Fibroblast of skin of back (primary cell): ENCODE results near the gene PEX11B. TPM values are rescaled to one million over a fixed set of nuclear protein-coding genes. Genes with fewer than 3 reads are reported as not detected.

Source experiments
- DNase-seq: peaks from one replicate; pipeline ENCODE4 v3.0.0-alpha.2; 2013
- polyA plus RNA-seq, 2 experiments: library from polyadenylated mRNA; unstranded; fragments of 120-200 nt; gene quantifications; one replicate each; pipeline ENCODE4 v1.2.1, GENCODE V29; 2013; ENCODE audit not compliant: insufficient read length in 2 of 2

Gene PEX11B, protein sequence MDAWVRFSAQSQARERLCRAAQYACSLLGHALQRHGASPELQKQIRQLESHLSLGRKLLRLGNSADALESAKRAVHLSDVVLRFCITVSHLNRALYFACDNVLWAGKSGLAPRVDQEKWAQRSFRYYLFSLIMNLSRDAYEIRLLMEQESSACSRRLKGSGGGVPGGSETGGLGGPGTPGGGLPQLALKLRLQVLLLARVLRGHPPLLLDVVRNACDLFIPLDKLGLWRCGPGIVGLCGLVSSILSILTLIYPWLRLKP
- 25.0 TPM for polyA plus RNA-seq (2013, experiment 1 of 2; ENCODE audit: insufficient read length)
- polyA plus RNA-seq (2013, experiment 2 of 2; ENCODE audit: insufficient read length): 25.8 TPM

DNA sequence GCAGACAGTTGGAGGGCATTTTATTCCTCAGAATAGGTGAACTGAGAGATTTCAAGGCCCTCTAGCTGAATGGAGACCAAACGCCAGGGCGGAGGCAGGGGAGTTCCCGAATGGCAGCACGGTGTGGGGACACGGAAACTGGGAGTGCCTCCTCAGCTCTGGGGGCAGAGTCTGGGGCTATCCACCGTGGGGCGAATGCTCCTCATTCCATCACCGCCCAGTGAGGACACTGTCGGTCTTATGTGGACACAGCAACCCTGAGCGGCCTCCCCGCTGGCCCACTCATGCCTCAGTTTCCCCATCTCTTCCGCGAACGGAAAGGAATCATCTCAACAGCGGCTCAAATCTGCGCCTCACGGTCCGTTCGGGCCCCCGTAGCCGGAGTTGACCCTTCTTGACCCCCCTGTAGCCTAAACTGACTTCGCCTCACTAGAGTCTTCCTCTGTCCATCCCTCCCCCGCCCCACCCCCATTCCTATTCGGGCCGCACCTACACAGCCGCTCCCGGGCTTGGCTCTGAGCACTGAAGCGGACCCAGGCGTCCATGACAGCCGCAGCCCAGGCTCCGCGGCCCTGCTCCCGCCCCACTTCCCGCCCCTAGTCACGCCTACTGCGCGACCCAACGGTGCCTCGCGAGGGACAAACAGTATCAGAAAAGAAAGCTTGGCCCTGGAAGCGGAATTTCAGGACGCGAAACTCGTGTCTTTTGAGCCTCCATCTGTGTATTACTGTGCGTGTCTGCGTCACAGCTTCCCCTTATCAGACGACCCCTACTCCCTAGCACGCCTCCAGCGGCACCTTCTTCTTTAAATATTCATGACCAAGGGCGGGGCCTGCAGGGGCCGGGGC, at the start of gene PEX11B:
TSS of gene PEX11B (minus strand) at position 574 of the 848 bp plus-strand sequence. CDS start at position 545, 29 bp downstream.
- DNase-seq: peak; percentile 90

DNA sequence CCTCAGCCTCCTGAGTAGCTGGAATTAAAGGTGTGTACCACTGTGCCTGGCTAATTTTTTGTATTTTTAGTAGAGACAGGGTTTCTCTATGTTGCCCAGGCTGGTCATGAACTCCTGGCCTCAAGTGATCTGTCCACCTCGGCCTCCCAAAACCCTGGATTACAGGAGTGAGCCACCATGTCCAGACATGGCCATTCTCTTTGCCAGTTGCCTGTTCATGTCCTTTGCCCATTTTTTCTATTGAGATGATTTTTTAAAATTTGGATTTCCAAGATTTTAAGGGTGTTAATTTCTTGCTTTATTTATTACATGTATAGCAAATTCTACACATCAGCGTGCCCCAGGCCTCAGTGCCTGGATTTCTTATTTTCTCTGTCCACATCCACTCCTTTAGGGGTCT, 48.8 kb upstream of the PEX11B start:
- no peak for DNase-seq

DNA sequence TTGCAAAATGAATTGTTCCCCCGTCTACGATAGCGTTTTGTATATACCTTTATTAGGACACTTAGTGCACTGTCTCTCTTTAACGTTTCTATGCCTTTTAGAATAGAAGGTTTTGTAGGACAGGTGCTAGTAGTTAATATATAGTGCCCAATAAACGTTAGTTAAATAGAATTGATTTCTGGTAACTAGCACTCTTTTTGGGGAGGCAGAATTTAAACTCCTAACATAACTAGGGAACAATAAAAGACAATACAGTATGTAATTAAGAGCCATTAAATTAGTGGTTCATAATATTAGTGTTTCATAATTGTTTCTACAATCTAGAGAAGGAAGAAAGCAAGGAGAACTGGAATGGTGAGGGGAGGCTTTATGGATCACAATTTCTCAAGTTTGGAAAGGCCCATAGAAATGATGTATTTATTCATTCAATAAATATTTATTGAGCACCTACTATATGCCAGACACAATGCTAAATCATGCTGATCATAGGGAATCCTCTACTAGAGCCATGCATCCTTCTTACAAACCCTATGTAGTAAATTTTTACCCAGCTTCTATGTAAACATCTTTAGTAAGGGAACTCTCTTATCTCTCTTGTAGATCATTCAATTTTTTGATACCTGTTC, 46.7 kb upstream of the PEX11B start:
- DNase-seq: no peak

DNA sequence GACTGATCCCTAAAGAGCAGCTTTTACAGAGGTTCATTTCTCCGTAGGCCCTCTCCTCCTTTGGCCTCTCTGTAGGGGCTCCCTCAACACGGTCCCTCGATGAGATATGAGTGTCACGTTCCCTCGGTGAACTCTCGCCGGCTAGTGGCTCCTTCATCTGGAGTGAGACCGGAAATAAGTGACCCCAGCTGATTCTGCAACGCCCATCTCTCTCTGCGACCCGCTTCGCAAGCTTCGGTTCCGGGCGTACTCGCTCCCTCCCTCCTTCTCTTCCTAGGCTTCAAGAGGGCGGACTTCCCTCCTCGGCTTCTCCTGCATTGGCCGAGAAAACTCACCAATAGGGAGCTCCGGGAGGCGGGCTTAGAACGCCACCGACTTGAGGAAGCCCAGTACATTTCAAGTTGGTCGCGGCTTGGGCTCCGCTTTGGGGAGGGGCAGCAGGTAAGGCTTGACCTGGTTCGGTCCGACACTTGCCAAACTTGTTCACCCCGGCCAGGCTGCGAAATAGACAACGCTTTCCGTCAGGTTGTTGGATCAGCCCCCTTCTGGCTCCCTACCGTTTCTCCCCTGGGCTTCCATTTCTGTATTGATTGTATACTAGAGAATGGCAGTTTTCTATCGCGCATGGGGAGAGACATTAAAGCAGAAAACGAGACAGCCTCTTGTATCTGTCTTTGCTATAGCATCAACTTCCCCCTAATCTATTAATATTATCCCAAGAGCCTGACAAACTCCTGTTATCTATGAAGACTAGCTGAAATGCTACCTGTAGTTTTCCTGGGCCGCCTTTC, 46.0 kb upstream of the PEX11B start, which contains the start of the genes ANKRD34A and POLR3GL:
TSS of gene ANKRD34A (minus strand) at position 248 of the 791 bp plus-strand sequence. CDS start 2,816 bp downstream, outside the sequence.
TSS of gene POLR3GL (plus strand) at position 363 of the 791 bp plus-strand sequence. CDS start 10,176 bp downstream, outside the sequence.
- peak; percentile 95 for DNase-seq

DNA sequence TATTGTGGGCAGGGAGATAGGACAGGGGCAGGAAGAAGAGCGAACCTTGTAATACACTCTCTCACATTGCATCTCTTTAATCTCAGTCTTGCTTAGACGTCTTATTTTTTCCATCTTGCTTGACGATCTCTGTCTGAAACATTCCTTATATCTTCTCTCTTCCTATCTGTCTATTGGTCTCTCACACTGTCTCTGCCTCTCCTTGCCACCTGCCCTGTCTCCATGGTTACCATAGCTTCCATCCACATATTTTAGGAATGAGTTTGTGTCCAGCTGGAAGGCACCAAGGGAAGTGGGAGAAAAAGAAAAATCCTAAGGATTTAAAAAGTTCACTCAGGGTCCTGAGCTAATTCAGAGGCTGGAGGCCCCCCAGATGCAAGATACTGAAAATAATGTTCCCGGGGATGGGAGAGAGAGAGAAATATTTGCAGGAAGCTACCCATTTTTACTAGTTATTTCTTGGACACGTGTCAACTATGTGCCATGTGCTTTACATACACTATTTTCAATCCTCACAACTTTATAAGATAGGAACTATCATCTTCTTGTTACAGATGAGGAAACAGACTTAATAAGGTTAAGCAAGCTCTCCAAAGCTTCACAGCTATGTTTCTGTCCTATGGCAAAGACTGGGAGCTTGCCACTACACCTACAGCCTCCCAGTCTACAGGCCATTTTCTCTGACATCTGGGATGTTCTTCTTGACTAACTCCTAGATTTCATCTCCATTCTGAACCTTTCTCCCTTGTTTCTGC, 44.9 kb upstream of the PEX11B start:
- DNase-seq: peak; percentile 85

DNA sequence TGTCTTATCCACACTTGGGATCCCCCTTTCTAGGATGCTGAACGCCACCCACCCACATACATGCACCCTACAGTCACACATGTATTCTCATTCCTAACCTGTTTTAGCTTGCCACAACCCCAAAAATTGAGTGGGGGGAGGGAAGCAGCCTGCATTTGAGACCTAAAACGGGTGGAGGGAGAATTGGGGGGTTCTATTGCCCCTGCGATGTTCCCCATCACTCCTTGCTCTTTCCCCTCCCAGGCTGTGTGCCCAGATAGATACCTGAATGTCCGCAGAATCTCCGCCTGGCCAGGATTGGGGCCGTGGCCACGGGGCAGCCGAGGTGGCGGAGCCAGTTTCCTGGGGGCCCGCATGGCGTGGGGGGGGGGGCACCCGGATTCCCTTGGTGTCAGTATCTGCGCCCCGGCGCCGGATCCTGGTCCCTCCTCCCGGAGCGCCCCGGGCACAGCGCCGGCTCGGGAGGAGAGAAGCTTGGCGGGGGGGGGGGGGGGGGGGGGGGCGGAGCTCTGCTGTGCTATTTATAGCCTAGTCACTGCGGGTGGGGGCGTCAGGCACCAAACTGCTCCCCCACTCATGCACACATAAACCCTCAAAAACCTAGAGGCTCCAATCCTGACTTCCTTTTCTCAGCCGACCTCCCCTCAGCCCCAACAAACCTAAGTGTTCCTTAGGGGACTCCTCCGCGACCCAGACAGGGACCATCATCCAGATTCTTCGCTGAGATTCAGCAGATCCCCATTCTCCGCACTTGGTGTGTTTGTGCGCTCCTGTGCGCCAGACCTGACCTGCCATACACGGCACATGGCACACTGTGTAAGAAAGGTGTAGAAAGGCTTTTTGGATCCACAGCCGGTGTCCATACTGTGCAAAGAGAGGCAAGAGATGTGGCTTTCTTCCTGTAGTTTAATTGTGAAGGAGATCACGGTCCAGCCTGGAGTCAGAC, 43.9 kb upstream of the PEX11B start:
- peak; percentile 46 for DNase-seq

DNA sequence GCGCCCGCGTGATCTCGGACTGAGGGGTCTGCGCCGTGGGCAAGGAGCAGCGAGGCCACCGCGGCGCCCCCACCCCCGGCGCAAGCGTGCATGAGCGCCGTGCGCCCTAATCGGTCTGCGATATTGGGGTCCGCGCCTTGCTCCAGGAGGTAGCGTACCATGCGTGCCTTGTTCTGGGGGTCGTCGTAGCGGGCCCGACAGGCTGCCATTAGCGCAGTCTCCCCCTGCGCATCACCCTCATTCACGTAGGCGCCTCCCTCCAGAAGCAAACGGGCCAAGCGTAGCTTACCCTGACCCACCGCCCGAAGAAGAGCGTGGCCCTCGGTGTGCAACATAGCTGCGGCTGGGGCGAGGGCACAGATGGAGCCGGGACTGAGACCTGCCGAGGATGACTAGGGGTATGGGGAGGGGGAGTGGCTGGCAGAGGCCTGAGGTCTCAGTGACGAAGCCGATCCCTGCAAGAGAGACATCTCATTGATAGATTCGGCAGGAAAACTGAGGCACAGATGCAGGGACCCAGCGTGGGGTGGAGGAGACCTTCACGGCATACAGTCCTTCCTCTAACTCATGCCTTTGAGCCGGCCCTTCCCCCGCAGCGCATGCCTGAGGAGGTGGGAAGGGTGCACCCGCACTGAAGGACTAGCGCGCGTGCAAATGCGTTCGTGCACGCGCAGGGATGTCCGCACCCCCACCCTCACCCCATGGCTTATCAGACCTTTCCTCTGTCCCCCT, 43.1 kb upstream of the PEX11B start:
- DNase-seq: no peak

DNA sequence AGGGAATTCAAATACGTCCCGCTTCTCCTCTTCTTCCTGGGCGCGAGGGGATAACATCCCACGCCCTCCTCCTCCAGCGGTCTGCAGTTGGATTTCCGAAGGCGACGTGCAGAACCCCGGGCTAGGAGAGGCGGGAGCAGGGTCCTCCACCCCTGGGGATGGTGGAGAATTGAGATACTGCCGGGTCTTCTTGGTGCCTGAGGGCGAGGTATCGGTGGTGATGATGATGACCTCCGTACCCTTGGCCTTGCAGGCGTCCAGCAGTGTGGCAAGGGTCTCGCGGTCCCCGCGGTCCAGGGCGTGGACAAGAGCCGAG, 42.5 kb upstream of the PEX11B start:
- no peak for DNase-seq

DNA sequence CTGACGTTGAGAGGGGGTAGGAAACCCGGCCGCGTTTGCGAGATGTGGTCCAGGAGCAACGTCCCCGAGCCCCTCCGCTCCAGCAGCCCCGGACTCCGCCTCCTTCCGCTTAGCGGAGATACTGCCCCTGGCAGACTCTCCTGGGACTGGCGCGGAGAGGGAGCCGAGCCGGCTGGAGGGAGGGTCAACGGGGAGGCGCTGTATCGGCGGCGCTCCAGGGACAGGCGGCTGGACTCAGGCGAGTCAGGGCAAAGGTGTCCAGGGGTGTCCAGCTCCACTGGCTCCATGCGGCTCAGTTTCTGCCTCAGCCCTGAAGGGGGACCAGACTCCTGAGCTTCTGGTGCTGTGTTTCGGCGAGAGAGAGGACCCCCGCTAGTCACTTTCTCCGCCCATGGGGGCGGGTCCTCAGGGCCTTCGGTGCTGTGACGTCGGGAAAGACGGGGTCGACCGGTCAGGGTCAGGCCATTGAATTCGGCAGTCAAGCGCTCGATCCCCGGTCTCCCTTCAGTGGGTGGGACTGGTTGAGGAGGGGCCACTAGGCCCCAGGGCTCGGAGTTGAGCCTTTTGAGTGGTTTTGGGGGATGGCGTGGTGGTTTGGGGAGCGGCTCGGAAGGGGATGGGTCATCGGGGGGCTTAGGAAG, 42.1 kb upstream of the PEX11B start:
- DNase-seq: peak; percentile 70

DNA sequence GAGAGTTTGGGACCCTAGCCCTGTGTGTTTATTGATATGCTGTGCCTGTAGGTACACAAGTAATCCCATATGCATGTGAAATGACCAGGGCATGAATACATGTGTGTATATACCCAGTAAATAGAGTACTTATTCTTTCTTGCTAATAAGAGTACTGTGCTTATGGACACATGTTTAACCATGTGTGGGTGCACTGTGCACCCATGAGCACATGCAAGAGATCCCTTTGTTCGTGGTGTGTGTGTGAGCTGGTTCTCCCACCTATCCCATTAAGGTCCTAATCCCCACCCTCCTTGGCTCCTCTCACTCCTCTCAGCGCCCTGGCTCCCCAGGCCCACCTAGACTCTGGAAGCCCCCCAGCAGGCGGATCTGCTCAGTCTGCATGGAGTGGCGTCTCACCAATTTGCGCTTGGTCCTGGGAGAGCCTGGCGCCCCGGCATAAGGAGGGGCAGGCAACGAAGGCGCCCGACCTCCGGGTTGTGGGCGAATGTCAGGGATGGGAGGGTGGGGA, 41.5 kb upstream of the PEX11B start:
- DNase-seq: no peak

DNA sequence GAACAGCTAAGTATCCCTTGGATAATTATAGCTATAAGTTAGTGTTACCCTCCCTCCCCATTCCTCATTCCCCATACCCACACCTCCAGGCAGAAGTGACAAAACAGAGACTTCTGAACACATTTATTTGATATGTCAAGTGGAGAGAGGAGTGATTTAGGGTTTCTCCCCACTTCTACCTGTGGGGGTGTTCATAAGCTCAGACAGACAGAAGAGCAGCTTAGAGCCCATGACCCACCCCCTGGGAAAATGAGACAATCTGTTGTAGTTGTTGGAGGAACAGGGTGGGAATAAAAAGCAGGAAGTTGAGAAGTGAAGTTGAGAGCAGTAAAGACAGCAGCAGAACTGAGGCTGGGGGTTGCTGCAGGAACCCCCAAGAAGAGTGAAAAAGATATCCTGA, 40.8 kb upstream of the PEX11B start:
- DNase-seq: no peak

DNA sequence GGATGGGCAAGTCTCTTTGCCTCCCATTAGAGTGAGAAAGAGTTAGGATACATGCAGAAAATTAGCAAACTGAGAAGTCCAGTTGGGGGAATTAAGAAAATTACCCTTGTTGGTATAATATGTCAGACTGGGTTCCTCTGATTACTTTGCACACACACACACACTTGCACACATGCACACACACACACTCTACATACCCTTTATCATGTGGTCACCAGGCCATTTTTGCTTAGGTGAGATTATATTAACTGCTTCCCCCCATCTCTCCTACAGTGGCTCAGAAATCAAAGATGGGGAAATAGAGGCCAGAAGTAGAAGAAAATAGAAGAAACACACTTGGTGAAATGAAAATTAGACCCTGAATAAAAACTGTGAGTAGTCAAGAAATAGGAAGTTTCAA, 40.2 kb upstream of the PEX11B start:
- no peak for DNase-seq

DNA sequence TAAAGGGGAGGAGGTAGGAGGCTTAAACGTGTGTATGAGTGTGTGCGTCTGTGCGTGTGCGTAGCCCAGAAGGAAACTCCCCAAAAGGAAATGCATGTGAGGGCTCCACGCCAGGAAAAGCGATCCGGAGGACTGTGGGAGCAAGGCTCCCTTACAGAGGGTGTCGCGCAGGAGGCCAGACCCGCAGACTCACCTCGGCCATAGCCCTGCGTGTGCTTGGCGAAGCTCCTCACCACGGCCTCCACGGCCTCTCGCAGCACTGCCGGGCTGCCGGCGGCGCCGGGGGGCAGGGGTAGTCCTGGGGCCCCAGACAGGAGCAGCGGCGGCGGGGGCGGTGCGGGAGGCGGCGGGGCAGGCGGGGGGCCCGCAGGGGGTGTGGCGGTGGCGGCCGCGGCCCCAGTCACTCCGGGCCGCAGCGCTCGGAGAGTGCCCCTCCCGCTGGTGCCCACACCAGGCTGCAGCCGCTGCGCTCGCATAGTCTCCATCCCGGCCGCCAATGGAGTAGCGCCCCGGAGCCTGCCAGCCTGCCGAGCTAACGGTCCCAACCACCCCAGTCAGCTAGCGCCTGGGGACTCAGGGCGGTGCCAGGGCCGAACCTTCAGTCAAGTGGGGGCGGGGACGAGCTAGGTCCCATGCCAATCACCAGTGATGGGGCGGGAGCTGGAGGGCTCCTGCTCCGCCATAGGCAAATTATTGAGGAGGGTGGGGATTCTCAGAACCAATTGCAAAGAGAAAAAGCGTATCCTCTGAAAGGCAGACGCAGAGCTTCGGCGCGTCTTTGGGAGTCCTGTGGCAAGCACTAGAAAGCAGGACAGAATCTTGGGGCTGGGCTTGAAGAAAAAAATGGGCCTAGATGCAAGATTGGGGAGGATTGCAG, 39.2 kb upstream of the PEX11B start, which contains the start of gene LIX1L:
TSS of gene LIX1L (minus strand) at position 575 of the 877 bp plus-strand sequence. CDS start at position 485, 90 bp downstream.
- DNase-seq: peak; percentile 98

DNA sequence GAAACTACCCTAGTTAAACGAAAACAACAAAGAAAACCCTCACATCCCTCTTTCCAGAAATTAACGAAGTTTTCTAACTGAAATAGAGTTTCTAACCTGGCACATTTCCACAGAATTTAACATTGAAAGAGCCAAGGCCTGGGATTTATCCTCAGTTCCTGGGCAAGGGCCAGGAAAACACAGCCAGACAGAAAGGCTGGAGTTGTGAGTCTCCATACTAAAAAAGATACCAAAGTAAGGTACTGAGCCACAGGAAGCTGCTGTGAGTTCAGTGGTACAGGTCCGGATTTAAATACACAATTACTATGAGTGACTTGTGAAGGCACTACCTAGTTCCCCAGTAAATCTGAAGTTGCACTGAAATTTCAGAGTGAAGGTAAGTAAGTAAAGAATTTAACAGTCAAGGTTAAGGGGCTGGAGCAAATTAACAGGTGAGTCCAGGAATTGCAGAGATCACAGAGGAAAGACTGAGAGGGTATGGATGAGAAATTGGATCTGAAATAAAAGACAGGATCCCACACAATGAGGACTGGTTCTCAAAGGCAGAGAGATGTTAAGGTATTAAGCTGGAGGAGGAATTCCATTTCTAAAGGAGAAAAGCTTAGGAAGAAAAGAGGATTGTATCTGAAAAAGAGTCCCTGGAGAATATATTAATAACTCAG, 38.4 kb upstream of the PEX11B start:
- peak; percentile 23 for DNase-seq

DNA sequence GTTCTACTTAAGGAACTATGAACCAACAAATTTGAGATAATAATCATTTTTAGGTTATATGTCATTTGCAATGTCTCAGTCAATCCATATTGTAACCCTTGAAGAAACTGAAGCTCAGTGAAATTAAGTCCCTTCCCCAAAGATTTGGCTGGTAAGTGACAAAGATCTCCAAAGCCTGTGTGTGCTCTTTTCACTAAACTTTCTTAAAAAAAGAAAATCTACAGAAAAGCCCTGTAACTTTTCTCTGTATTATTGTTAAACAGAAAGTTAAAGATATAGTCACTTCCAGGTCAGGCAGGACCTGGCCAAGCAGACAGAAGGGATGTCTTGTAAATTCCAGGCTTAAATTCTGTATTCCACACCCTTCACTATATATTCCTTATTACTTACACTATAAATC, 37.8 kb upstream of the PEX11B start:
- DNase-seq: no peak

DNA sequence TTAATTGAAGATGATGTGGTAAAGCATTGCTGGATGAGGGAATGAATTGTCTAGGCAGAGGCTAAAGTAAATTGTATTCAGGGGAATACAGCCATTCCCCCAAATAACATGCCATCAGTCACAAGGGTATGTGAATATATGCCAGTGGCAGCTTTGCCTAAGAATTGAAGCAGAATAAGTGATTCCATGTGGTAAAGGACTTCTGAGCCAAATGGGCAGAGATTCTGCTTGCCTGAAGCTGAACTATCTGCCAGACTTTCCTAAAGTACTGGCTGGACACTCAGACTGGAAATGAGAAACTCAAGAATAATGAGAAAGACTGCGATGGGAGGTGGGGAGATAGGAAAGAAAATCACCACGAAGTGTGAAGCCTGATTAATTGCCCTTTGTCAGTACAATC, 36.9 kb upstream of the PEX11B start:
- DNase-seq: no peak

DNA sequence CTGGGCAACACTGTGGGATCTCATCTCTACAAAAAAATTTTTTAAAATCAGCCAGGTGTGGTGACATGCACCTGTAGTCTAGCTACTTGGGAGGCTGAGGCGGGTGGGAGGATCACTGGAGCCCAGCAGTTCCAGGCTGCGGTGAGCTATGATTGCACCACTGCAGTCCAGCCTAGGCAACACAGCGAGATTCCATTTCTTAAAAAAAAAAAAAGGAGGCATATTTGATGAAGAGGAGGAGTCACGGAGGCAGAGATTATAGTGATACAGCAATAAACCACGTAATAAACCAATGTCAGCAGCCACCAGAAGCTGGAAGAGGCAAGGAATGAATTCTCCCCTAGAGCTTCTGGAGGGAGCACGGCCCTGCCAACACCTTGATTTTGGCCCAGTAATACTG, 35.3 kb upstream of the PEX11B start:
- DNase-seq: no peak
